Posterior vena cava (tissue), 2 donors: ENCODE measurements around the gene PHF21B. TPM values are rescaled to one million over a fixed set of nuclear protein-coding genes. Genes with fewer than 3 reads are reported as not detected.

Experiments used
- DNase-seq: peaks from one replicate; pipeline ENCODE4 v3.0.0-alpha.2; 2020; ENCODE audit warnings: low spot score
- intact Hi-C, 2 donors: fragments of 100-400 bp; cut with DNase I; formaldehyde crosslinking; loops; one replicate each; pipeline versions ENCODE4 v1.14.1 to v1.14.2; 2022 to 2023
- total RNA-seq, 2 donors: library from RNA; stranded (reverse); fragmentation: NEBNext Ultra II Directional; extraction: Animal tissue kit (Norgen Biotek cat#: 25700); gene quantifications; one replicate each; pipeline ENCODE4 v1.2.1, GENCODE V29; 2021
- donor health status: DM: yes; HTN: yes; CAD: no.
- donor health status: DM: yes; HTN: yes; CAD: no.

The PHF21B gene
- total RNA-seq, 2 donors from 2014 or later: 0.32 to 0.38 TPM

- intact Hi-C loops: no loop called here
- DNase-seq: no peak
Observed at GRCh38 chr22:44942979-44943700, 66.7 kb downstream of the PHF21B start.

GRCh38 chr22:44942056-44942455 lies 67.7 kb downstream of the PHF21B start:
- intact Hi-C loops: no loop called here
- DNase-seq: no peak

- DNase-seq: no peak
- intact Hi-C loops: no loop called here
Observed at GRCh38 chr22:44941207-44941606, 68.6 kb downstream of the PHF21B start.

GRCh38 chr22:44940130-44940529 lies 69.7 kb downstream of the PHF21B start:
- intact Hi-C loops: no loop called here
- no peak for DNase-seq

GRCh38 chr22:44939451-44939850 lies 70.4 kb downstream of the PHF21B start:
- intact Hi-C loops: loop anchor here in 1 of 2 donors (5.0 kb wide), 1 partner anchor 1953 kb away; no protein-coding TSS in a partner anchor
- DNase-seq: no peak

- no peak for DNase-seq
- intact Hi-C loops: loop anchor here in 1 of 2 donors (5.0 kb wide), 1 partner anchor 1953 kb away; no protein-coding TSS in a partner anchor
Observed at GRCh38 chr22:44938886-44939285, 70.9 kb downstream of the PHF21B start.

GRCh38 chr22:44937216-44937615 lies 72.6 kb downstream of the PHF21B start:
- intact Hi-C loops: loop anchor here in 1 of 2 donors (5.0 kb wide), 1 partner anchor 1955 kb away; no protein-coding TSS in a partner anchor
- DNase-seq: no peak

- intact Hi-C loops: loop anchor here in 1 of 2 donors (5.0 kb wide), 1 partner anchor 1956 kb away; no protein-coding TSS in a partner anchor
- DNase-seq: no peak
Observed at GRCh38 chr22:44936201-44936600, 73.6 kb downstream of the PHF21B start.

GRCh38 chr22:44935724-44936123 lies 74.1 kb downstream of the PHF21B start:
- DNase-seq: no peak
- intact Hi-C loops: loop anchor here in 1 of 2 donors (5.0 kb wide), 1 partner anchor 1957 kb away; no protein-coding TSS in a partner anchor

- no peak for DNase-seq
- intact Hi-C loops: loop anchor here in 1 of 2 donors (5.0 kb wide), 1 partner anchor 1217 kb away; no protein-coding TSS in a partner anchor
Observed at GRCh38 chr22:44934454-44934735, 75.4 kb downstream of the PHF21B start.

GRCh38 chr22:44933666-44934453 lies 75.9 kb downstream of the PHF21B start:
- DNase-seq: no peak
- intact Hi-C loops: loop anchor here in 1 of 2 donors (5.0 kb wide), 1 partner anchor 1217 kb away; no protein-coding TSS in a partner anchor

GRCh38 chr22:44932493-44932892 lies 77.3 kb downstream of the PHF21B start:
- intact Hi-C loops: loop anchor here in 1 of 2 donors (5.0 kb wide), 1 partner anchor 1215 kb away; no protein-coding TSS in a partner anchor
- DNase-seq: no peak

GRCh38 chr22:44931766-44932165 lies 78.0 kb downstream of the PHF21B start:
- intact Hi-C loops: loop anchor here in 1 of 2 donors (5.0 kb wide), 1 partner anchor 1214 kb away; no protein-coding TSS in a partner anchor
- no peak for DNase-seq

- intact Hi-C loops: loop anchor here in 1 of 2 donors (5.0 kb wide), 1 partner anchor 1214 kb away; no protein-coding TSS in a partner anchor
- no peak for DNase-seq
Observed at GRCh38 chr22:44931077-44931540, 78.7 kb downstream of the PHF21B start.

- intact Hi-C loops: loop anchor here in 1 of 2 donors (5.0 kb wide), 1 partner anchor 1213 kb away; no protein-coding TSS in a partner anchor
Observed at GRCh38 chr22:44930711-44931035, 79.1 kb downstream of the PHF21B start.

GRCh38 chr22:44930016-44930710 lies 79.6 kb downstream of the PHF21B start:
- intact Hi-C loops: loop anchor here in 1 of 2 donors (5.0 kb wide), 1 partner anchor 1213 kb away; no protein-coding TSS in a partner anchor
- DNase-seq: no peak

More at GRCh38 chr22:44930711-44931035, 79.1 kb downstream of the PHF21B start:
- no peak for DNase-seq

GRCh38 chr22:44929359-44930015 lies 80.3 kb downstream of the PHF21B start:
- no peak for DNase-seq
- intact Hi-C loops: loop anchor here in 1 of 2 donors (5.0 kb wide), 1 partner anchor 1212 kb away; no protein-coding TSS in a partner anchor

GRCh38 chr22:44928711-44929358 lies 81.0 kb downstream of the PHF21B start:
- intact Hi-C loops: no loop called here
- DNase-seq: peak; percentile 67
